Kidney (tissue), 14 donors: Measurements from ENCODE around the gene GNA12. TPM values are rescaled to one million over a fixed set of nuclear protein-coding genes. Genes with fewer than 3 reads are reported as not detected.
A peak's percentile ranks its signal among the peaks of the same experiment; 100 is the strongest.

Source experiments
- DNase-seq, 5 donors: peaks; one replicate each; pipeline ENCODE4 v3.0.0-alpha.2; 2013 to 2020
- FAIRE-seq: peaks from 2 replicates; lab custom pipeline; 2012; peaks lifted over from hg19 to GRCh38; lab: Jason Lieb, UNC
- H3K27ac ChIP-seq, 2 donors: one replicate each; pipeline ENCODE4 v1.7.0; 2013; ENCODE audit warnings: low read depth in 2 of 2, low read length in 2 of 2, inconsistent platforms in 1 of 2
- H3K27me3 ChIP-seq: one replicate; pipeline ENCODE4 v1.7.1; 2013; ENCODE audit warnings: low read length, inconsistent platforms; ENCODE audit not compliant: control insufficient read depth, insufficient read depth
- H3K36me3 ChIP-seq, 3 donors: one replicate each; pipeline versions ENCODE4 v1.7.0 to v1.7.1; 2013; ENCODE audit warnings: low read length in 3 of 3, control low read depth in 1 of 3, inconsistent platforms in 1 of 3; ENCODE audit not compliant: insufficient read depth in 3 of 3, control insufficient read depth in 2 of 3
- H3K4me1 ChIP-seq, 3 donors: one replicate each; pipeline versions ENCODE4 v1.7.0 to v1.7.1; 2013; ENCODE audit warnings: low read length in 3 of 3, inconsistent platforms in 1 of 3, low read depth in 1 of 3; ENCODE audit not compliant: control insufficient read depth in 2 of 3, insufficient read depth in 2 of 3
- H3K4me3 ChIP-seq, 3 donors: one replicate each; pipeline versions ENCODE4 v1.7.0 to v1.8.1; 2013; ENCODE audit warnings: low read length in 3 of 3, control low read depth in 1 of 3, inconsistent platforms in 1 of 3
- H3K9ac ChIP-seq, 3 donors: one replicate each; pipeline versions ENCODE4 v1.7.0 to v1.7.1; 2013; ENCODE audit warnings: low read length in 3 of 3, control low read depth in 1 of 3, inconsistent platforms in 1 of 3
- H3K9me3 ChIP-seq, 3 donors: one replicate each; pipeline versions ENCODE4 v1.7.0 to v1.7.1; 2013; ENCODE audit warnings: low read length in 3 of 3, control low read depth in 1 of 3, inconsistent platforms in 1 of 3; ENCODE audit not compliant: control insufficient read depth in 2 of 3, insufficient read depth in 1 of 3
- intact Hi-C: fragments of 100-400 bp; cut with DNase I; formaldehyde crosslinking; loops from one replicate; pipeline ENCODE4 v1.11.1; 2022
- polyA plus RNA-seq: library from polyadenylated mRNA; stranded (reverse); fragments of 350-450 nt; fragmentation: Illumina TruSeq; extraction: RNeasy Lipid Tissue Mini Kit (QIAGEN cat#74804); gene quantifications from one replicate; pipeline ENCODE4 v1.2.3, GENCODE V29; 2014; ENCODE audit warnings: low read depth, low replicate concordance; ENCODE audit not compliant: insufficient read depth
- total RNA-seq: library from RNA; stranded (reverse); fragmentation: NEBNext Ultra II Directional; extraction: Animal tissue kit (Norgen Biotek cat#: 25700); gene quantifications from one replicate; pipeline ENCODE4 v1.2.1, GENCODE V29; 2021
- TF ChIP-seq, protein P1 (sequence below): IDR thresholded peaks from 3 replicates; pipeline ENCODE4 v1.5.1; 2012; ENCODE audit warnings: mild to moderate bottlenecking, moderate library complexity, borderline replicate concordance; ENCODE audit not compliant: insufficient read depth; ENCODE audit errors: extremely low read depth
- donor health status: control.
- donor health status: control.
- donor health status: control.
- donor health status: control.
- donor health status: control.
- donor health status: DM: yes; HTN: yes; CAD: no.
- donor health status: Normal renal cell carcinoma (clear cell type).

Gene GNA12
- total and polyA plus RNA-seq, 2 donors from 2014 or later: 16.5 to 41.1 TPM

DNA sequence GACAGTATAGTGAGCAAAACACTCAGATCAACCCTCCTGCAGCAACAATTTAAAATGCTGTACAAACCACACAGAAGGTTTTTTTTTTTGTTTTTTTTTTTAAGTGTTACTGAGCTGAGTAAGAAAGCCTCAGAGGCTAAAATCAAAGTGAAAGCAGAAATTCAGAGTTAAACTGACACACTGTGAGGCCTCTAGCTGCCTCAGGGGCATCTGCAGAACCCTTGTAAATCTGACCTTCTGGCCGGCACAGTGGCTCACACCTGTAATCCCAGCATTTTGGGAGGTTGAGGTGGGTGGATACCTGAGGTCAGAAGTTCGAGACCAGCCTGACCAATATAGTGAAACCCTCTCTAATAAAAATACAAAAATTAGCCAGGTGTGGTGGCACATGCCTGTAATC lies 7.4 kb upstream of the GNA12 start:
- intact Hi-C loops: no loop called here
- H3K4me3 ChIP-seq: no peak overlapping the region
- no peak for DNase-seq

DNA sequence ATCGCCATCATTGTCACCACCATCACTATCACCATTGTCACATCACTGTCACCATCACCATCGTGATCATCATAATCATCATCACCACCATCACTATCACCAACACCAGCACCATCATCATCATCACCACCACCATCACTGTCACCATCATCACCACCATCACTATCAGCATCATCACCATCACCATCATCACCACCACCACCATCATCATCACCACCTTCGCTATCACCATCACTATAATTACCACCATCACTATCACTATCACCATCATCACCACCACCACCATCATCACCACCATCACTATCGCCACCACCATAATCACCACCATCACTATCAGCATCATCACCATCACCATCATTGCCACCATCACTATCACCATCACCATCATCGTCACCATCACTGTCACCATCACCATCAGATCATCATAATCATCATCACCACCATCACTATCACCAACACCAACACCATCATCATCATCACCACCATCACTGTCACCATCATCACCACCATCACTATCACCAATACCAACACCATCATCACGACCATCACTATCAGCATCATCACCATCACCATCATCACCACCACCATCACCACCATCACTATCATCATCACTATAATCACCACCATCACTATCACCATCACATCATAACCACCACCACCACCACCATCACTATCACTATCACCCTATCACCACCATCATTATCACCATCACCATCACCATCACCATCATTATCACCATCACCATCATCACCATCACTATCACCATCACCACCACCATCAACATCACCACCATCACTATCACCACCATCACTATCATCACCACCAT lies 6.0 kb upstream of the GNA12 start:
- no peak overlapping the region for H3K27ac ChIP-seq
- FAIRE-seq: no peak
- no peaks in the 10 kb centered on the region for H3K36me3 ChIP-seq
- H3K4me3 ChIP-seq: peak overlapping the region in 1 of 3 donors; percentile 26
- TF ChIP-seq, protein P1, sequence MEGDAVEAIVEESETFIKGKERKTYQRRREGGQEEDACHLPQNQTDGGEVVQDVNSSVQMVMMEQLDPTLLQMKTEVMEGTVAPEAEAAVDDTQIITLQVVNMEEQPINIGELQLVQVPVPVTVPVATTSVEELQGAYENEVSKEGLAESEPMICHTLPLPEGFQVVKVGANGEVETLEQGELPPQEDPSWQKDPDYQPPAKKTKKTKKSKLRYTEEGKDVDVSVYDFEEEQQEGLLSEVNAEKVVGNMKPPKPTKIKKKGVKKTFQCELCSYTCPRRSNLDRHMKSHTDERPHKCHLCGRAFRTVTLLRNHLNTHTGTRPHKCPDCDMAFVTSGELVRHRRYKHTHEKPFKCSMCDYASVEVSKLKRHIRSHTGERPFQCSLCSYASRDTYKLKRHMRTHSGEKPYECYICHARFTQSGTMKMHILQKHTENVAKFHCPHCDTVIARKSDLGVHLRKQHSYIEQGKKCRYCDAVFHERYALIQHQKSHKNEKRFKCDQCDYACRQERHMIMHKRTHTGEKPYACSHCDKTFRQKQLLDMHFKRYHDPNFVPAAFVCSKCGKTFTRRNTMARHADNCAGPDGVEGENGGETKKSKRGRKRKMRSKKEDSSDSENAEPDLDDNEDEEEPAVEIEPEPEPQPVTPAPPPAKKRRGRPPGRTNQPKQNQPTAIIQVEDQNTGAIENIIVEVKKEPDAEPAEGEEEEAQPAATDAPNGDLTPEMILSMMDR: no peak
- intact Hi-C loops: no loop called here
- DNase-seq: no peak
- no peak overlapping the region for H3K9ac ChIP-seq
- no peaks in the 10 kb centered on the region for H3K9me3 ChIP-seq
- H3K27me3 ChIP-seq: no peaks in the 10 kb centered on the region
- H3K4me1 ChIP-seq: no peaks in the 10 kb centered on the region

More for the DNA sequence above, 7.4 kb upstream of the GNA12 start:
- no peaks in the 10 kb centered on the region for H3K9me3 ChIP-seq
- no peaks in the 10 kb centered on the region for H3K4me1 ChIP-seq
- H3K36me3 ChIP-seq: no peaks in the 10 kb centered on the region
- no peak overlapping the region for H3K9ac ChIP-seq
- no peaks in the 10 kb centered on the region for H3K27me3 ChIP-seq
- no peak overlapping the region for H3K27ac ChIP-seq
- TF ChIP-seq, protein P1: no peak
- no peak for FAIRE-seq

DNA sequence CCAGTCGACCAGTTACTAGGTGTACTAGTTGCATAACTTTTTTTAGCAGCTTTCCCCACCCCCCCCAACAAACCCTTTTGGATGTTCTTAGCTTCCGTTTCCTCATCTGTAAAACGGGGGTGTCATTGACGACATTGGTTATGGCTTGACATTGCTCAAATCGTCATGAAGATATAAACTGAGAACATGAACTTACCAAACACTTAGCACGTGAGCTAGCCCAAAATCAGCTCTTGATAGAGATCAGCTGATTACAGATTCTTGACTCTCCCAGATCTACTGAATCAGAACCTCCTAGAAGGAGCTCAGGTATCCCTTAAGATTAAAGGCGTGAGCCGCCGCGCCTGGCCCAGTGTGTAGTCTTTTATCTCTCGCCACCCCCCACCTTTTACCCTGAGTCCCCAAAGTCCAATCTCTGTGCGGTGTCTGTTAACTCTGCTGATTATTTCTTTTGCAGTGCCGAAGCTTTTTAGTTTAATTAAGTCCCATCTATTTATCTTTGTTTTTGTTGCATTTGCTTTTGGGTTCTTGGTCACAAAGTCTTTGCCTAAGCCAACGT lies 1.0 kb upstream of the GNA12 start:
- intact Hi-C loops: no loop called here

More for the DNA sequence above, 1.0 kb upstream of the GNA12 start:
- FAIRE-seq (no peak), DNase-seq (peak in 1 of 5 donors; percentile 55)
- H3K4me3 ChIP-seq: peak overlapping the region in 2 of 3 donors; percentile 78 to 82
- H3K36me3 ChIP-seq: peaks cover 0 to 3% (median 0%) of the 10 kb centered on the region in 3 donors
- H3K4me1 ChIP-seq: peaks cover 0 to 4% (median 0%) of the 10 kb centered on the region in 3 donors
- H3K9ac ChIP-seq: peak overlapping the region in 1 of 3 donors; percentile 65
- TF ChIP-seq, protein P1: no peak
- H3K9me3 ChIP-seq: no peaks in the 10 kb centered on the region
- H3K27ac ChIP-seq: no peak overlapping the region
- H3K27me3 ChIP-seq: no peaks in the 10 kb centered on the region
